Mesodermal cell (in vitro differentiated cells): ENCODE measurements around the gene NDUFB2.

Experiments
- H3K27ac ChIP-seq: 2 replicates; pipeline ENCODE4 v1.7.0; 2013; ENCODE audit warnings: mild to moderate bottlenecking, low read depth, low read length, moderate library complexity; ENCODE audit not compliant: severe bottlenecking
- H3K36me3 ChIP-seq: 2 replicates; pipeline ENCODE4 v1.7.1; 2013; ENCODE audit warnings: mild to moderate bottlenecking, low read length, moderate library complexity; ENCODE audit not compliant: control insufficient read depth, insufficient read depth
- H3K4me1 ChIP-seq: one replicate; pipeline ENCODE4 v1.7.1; 2013; ENCODE audit warnings: mild to moderate bottlenecking, low read length; ENCODE audit not compliant: insufficient read depth, control insufficient read depth, poor library complexity, severe bottlenecking
- H3K4me3 ChIP-seq: 2 replicates; pipeline ENCODE4 v1.7.0; 2013; ENCODE audit warnings: low read length, control low read depth, mild to moderate bottlenecking; ENCODE audit not compliant: insufficient read depth, poor library complexity, severe bottlenecking; ENCODE audit errors: extremely low read depth
- H3K9me3 ChIP-seq: 2 replicates; pipeline ENCODE4 v1.7.1; 2013; ENCODE audit warnings: mild to moderate bottlenecking, low read length, moderate library complexity; ENCODE audit not compliant: control insufficient read depth
- WGBS, 2 experiments: methylation state at CpG; one replicate each; pipeline ENCODE4 v1.1.5; 2013; ENCODE audit warnings: missing lambda C conversion rate in 2 of 2; ENCODE audit not compliant: insufficient coverage in 2 of 2; 5-methylcytosine and 5-hydroxymethylcytosine counted together

NDUFB2 gene

DNA sequence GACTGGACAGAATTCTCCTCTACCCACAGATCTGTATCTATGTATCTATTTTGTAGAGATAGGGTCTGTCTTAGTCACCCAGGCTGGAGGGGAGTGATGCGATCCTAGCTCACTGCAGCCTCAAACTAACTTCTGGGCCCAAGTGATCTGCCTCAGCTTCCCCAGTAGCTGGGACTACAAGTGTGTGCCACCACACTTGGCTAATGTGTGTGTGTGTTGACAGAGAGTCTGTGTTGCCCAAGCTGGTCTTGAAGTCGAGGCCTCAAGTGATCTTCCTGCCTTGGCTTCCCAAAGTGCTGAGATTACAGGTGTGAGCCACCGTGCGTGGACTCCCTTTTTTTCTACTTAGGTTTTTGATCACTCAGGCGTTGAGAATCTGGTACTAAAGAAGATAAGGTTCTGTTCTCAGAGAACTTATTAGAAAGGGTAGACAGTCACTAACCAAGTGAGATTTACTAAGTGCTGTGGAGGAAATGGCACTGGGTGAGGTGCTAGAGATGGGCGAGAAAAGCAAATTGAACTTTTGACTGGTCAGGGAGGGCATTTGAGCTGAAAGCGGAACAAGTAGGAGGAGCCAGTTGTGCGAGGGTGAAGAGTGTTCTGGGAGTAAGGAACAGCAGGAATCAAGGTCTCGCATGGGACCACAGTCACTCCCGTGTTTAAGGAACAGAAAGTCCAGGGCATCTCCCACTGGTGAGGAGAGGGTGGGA lies 18.0 kb downstream of the NDUFB2 start:
- Histone ChIP-seq H3K4me3 (no peak overlapping the region), H3K9me3 (peaks cover 6% of the 10 kb centered on the region), H3K4me1 (peaks cover 2% of the 10 kb centered on the region), H3K36me3 (peaks cover 8% of the 10 kb centered on the region), H3K27ac (no peak overlapping the region)
- 88 to 96% methylated on average over 8 to 9 of the region's 10 CpGs for WGBS, 2 experiments

- peaks cover 1% of the 10 kb centered on the region for H3K9me3 ChIP-seq
- peaks cover 11% of the 10 kb centered on the region for H3K36me3 ChIP-seq
- H3K27ac ChIP-seq = no peak overlapping the region
- H3K4me1 ChIP-seq = peaks cover 9% of the 10 kb centered on the region
- H3K4me3 ChIP-seq = no peak overlapping the region
- WGBS, 2 experiments = 100% methylated on average over 3 of the region's 5 CpGs; no CpG with 5 or more reads in 1 of the 2 experiments
These were observed 23.2 kb downstream of the NDUFB2 start for GRCh38 chr7:140719721-140720120.

DNA sequence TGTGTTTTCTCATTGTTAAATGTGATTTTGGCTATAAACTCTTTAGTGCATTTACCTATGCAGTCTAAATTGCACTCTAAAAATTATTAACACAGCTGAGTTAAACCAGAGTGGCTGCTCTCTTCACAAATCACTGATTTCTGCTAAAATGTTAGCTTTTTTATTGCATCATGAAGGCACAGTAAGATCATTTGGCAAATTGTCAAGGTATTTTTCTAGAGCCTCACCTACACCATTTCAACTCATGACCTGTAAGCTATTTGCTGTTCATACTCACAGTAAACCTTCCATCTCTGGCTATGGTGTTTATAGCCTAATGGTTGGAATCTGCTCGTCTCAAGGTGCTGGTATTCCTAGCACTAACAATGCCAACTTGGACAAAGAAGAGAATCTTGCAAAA lies 25.7 kb downstream of the NDUFB2 start:
- Histone ChIP-seq H3K4me1 (peaks cover 9% of the 10 kb centered on the region), H3K36me3 (peaks cover 20% of the 10 kb centered on the region), H3K9me3 (no peaks in the 10 kb centered on the region), H3K4me3 (no peak overlapping the region), H3K27ac (no peak overlapping the region)
- WGBS, 2 experiments = 100% methylated on average over 1 of the region's 1 CpG; no CpG with 5 or more reads in 1 of the 2 experiments

DNA sequence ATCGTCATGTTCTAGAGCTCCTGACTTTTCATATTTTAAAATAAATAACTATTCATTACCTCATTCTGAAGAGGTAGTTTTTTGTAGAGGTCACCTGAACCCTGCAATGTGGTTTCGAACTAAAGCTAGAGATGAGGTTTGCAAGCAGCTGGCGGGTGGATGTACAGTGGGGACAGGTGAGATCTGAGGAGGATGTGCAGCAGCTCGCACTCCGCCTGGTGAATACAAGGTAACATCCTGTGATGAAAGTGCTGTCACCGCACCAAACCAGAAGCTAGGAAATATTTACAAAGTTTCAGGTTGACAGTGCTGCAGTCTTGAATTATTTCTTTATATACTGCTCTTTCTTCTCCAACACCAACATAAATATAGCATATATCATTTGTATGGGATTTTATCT lies 26.5 kb downstream of the NDUFB2 start:
- no peaks in the 10 kb centered on the region for H3K9me3 ChIP-seq
- H3K27ac ChIP-seq = no peak overlapping the region
- H3K4me1 ChIP-seq = peaks cover 9% of the 10 kb centered on the region
- 96 to 98% methylated on average over 4 of the region's 6 CpGs for WGBS, 2 experiments
- peaks cover 20% of the 10 kb centered on the region for H3K36me3 ChIP-seq
- no peak overlapping the region for H3K4me3 ChIP-seq

GRCh38 chr7:140723574-140723973 lies 27.1 kb downstream of the NDUFB2 start:
- Histone ChIP-seq H3K36me3 (peaks cover 20% of the 10 kb centered on the region), H3K4me1 (peaks cover 9% of the 10 kb centered on the region), H3K4me3 (no peak overlapping the region), H3K9me3 (no peaks in the 10 kb centered on the region), H3K27ac (no peak overlapping the region)
- 82 to 95% methylated on average over 2 of the region's 3 CpGs for WGBS, 2 experiments

GRCh38 chr7:140724706-140725105 lies 28.2 kb downstream of the NDUFB2 start:
- Histone ChIP-seq H3K27ac (no peak overlapping the region), H3K36me3 (peaks cover 20% of the 10 kb centered on the region), H3K4me3 (no peak overlapping the region), H3K4me1 (peaks cover 5% of the 10 kb centered on the region), H3K9me3 (no peaks in the 10 kb centered on the region)
- no CpG with 5 or more reads among the region's 1 CpG for WGBS, 2 experiments

DNA sequence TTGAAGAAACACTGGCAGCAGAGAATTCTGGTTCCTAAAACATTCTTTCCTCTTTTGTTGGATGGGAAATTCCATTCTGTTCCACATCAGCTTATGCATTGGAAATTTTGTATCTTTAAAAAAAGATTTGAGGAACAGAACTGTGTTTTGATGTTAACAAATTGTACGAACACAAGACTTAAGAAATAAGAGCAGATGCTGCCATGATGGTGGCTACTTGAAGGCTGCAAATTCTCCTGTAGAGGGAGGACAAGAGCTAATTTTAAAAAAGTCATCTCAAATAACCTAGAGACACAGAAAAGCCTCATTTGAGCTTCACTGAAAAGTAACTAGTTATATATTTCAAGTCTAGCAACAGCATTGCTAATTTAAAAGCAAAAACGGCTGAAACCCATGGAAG lies 29.8 kb downstream of the NDUFB2 start:
- H3K27ac ChIP-seq = no peak overlapping the region
- H3K36me3 ChIP-seq = peaks cover 20% of the 10 kb centered on the region
- H3K4me3 ChIP-seq = no peak overlapping the region
- no peaks in the 10 kb centered on the region for H3K4me1 ChIP-seq
- no peaks in the 10 kb centered on the region for H3K9me3 ChIP-seq
- WGBS, 2 experiments = 100% methylated on average over 1 of the region's 2 CpGs; no CpG with 5 or more reads in 1 of the 2 experiments

GRCh38 chr7:140732416-140732815 lies 35.9 kb downstream of the NDUFB2 start:
- Histone ChIP-seq H3K4me1 (no peaks in the 10 kb centered on the region), H3K36me3 (peaks cover 6% of the 10 kb centered on the region), H3K4me3 (no peak overlapping the region), H3K9me3 (no peaks in the 10 kb centered on the region), H3K27ac (no peak overlapping the region)
- 80 to 94% methylated on average over 1 to 2 of the region's 2 CpGs for WGBS, 2 experiments

DNA sequence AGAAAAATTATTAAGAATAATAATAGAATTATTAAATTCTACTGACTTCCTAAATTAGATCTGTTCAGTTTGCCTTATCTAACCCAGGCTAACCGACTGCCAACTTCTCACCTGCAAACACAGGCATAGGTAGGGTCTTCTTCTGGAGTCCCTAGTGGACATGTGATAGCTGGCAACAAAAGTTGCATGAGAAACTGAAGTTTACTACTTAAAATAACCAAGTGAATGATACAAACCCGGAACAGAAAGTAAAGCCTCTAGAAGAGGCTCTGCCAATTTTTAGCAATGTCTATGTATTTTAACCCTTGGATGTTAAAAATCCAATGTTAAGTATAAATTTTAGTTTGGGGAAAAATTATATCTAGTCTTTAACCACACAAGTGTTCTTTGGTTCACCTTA lies 37.6 kb downstream of the NDUFB2 start:
- H3K4me3 ChIP-seq = no peak overlapping the region
- no peaks in the 10 kb centered on the region for H3K9me3 ChIP-seq
- H3K4me1 ChIP-seq = no peaks in the 10 kb centered on the region
- WGBS, 2 experiments = no CpG with 5 or more reads among the region's 2 CpGs
- H3K27ac ChIP-seq = no peak overlapping the region
- peaks cover 9% of the 10 kb centered on the region for H3K36me3 ChIP-seq

DNA sequence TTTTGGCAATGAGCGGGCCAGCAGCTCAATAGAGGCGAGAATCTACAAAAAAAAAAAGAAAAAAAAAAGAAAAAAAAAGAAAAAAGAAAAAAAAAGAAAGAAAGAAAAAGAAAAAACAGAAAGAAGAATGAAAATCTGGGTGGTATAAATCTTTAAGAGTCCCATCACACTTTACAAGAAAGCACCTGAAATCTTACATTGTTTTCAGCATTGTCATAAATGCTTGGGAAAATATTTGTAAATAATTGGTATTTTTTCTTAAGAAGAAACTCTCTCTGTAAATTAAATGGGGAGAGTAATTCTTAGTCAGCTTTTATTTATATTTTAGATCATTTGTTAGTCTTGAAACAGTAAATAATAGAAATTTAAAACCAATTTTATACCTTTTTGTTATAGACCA lies 38.2 kb downstream of the NDUFB2 start:
- Histone ChIP-seq H3K27ac (no peak overlapping the region), H3K9me3 (no peaks in the 10 kb centered on the region), H3K4me3 (no peak overlapping the region), H3K4me1 (no peaks in the 10 kb centered on the region), H3K36me3 (peaks cover 13% of the 10 kb centered on the region)
- no CpG with 5 or more reads among the region's 2 CpGs for WGBS, 2 experiments

GRCh38 chr7:140738280-140738679 lies 41.8 kb downstream of the NDUFB2 start:
- Histone ChIP-seq H3K27ac (no peak overlapping the region), H3K4me1 (no peaks in the 10 kb centered on the region), H3K4me3 (no peak overlapping the region), H3K9me3 (no peaks in the 10 kb centered on the region), H3K36me3 (peaks cover 25% of the 10 kb centered on the region)
